ENCODE measurements around the gene ZGPAT.
"Not testable (repeated sequence)": the region's sequence is repeated elsewhere in the genome, so short reads cannot be mapped to it uniquely, and the experiment has no call there.

The ZGPAT gene

GRCh38 chr20:63667858-63668257, 40.0 kb upstream of the ZGPAT start:
- H4K20me1 ChIP-seq (ENCODE audit: insufficient read depth), result no peaks in the 10 kb centered on the region
- no peaks in the 10 kb centered on the region for H3K4me1 ChIP-seq (ENCODE audit: low read depth, poor library complexity, severe bottlenecking)
- H3K4me3 ChIP-seq (IDR thresholded peaks at IDR 0.05; ENCODE audit: insufficient read depth, low read depth, low read length), result no peak overlapping the region
- no peaks in the 10 kb centered on the region for H3K79me2 ChIP-seq (ENCODE audit: insufficient read depth, low read depth)
- no peak overlapping the region for H3K4me2 ChIP-seq
- TF ChIP-seq, protein P1, sequence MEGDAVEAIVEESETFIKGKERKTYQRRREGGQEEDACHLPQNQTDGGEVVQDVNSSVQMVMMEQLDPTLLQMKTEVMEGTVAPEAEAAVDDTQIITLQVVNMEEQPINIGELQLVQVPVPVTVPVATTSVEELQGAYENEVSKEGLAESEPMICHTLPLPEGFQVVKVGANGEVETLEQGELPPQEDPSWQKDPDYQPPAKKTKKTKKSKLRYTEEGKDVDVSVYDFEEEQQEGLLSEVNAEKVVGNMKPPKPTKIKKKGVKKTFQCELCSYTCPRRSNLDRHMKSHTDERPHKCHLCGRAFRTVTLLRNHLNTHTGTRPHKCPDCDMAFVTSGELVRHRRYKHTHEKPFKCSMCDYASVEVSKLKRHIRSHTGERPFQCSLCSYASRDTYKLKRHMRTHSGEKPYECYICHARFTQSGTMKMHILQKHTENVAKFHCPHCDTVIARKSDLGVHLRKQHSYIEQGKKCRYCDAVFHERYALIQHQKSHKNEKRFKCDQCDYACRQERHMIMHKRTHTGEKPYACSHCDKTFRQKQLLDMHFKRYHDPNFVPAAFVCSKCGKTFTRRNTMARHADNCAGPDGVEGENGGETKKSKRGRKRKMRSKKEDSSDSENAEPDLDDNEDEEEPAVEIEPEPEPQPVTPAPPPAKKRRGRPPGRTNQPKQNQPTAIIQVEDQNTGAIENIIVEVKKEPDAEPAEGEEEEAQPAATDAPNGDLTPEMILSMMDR (conservative IDR thresholded peaks at IDR 0.05; ENCODE audit: low read depth, low read length), result no peak
- no peak overlapping the region for H3K27ac ChIP-seq
- no peaks in the 10 kb centered on the region for H3K36me3 ChIP-seq (ENCODE audit: insufficient read depth)
- no peaks in the 10 kb centered on the region for H3K27me3 ChIP-seq (ENCODE audit: insufficient read depth, low read depth)
- H2AFZ ChIP-seq (ENCODE audit: low read depth), result no peak overlapping the region
- H3K9ac ChIP-seq, result no peak overlapping the region

- Histone ChIP-seq H2AFZ (ENCODE audit: low read depth) (no peak overlapping the region), H3K27ac (no peak overlapping the region), H4K20me1 (ENCODE audit: insufficient read depth) (no peaks in the 10 kb centered on the region), H3K79me2 (ENCODE audit: insufficient read depth, low read depth) (no peaks in the 10 kb centered on the region), H3K4me1 (ENCODE audit: low read depth, poor library complexity, severe bottlenecking) (no peaks in the 10 kb centered on the region), H3K4me2 (no peak overlapping the region), H3K27me3 (ENCODE audit: insufficient read depth, low read depth) (no peaks in the 10 kb centered on the region), H3K4me3 (IDR thresholded peaks at IDR 0.05; ENCODE audit: insufficient read depth, low read depth, low read length) (no peak overlapping the region), H3K36me3 (ENCODE audit: insufficient read depth) (no peaks in the 10 kb centered on the region), H3K9ac (no peak overlapping the region)
- TF ChIP-seq, protein P1 (conservative IDR thresholded peaks at IDR 0.05; ENCODE audit: low read depth, low read length), result no peak
Measured at GRCh38 chr20:63668351-63668750, 39.5 kb upstream of the ZGPAT start.

GRCh38 chr20:63671695-63672094, 36.1 kb upstream of the ZGPAT start:
- H3K36me3 ChIP-seq (ENCODE audit: insufficient read depth), result not testable (repeated sequence)

GRCh38 chr20:63672666-63673065, 35.2 kb upstream of the ZGPAT start:
- Histone ChIP-seq H3K27ac (no peak overlapping the region), H4K20me1 (ENCODE audit: insufficient read depth) (no peaks in the 10 kb centered on the region), H3K4me2 (no peak overlapping the region), H3K4me1 (ENCODE audit: low read depth, poor library complexity, severe bottlenecking) (no peaks in the 10 kb centered on the region), H3K9ac (no peak overlapping the region), H3K79me2 (ENCODE audit: insufficient read depth, low read depth) (no peaks in the 10 kb centered on the region), H2AFZ (ENCODE audit: low read depth) (no peak overlapping the region), H3K27me3 (ENCODE audit: insufficient read depth, low read depth) (no peaks in the 10 kb centered on the region), H3K4me3 (IDR thresholded peaks at IDR 0.05; ENCODE audit: insufficient read depth, low read depth, low read length) (no peak overlapping the region), H3K36me3 (ENCODE audit: insufficient read depth) (no peaks in the 10 kb centered on the region)
- TF ChIP-seq, protein P1 (conservative IDR thresholded peaks at IDR 0.05; ENCODE audit: low read depth, low read length), result no peak

More at GRCh38 chr20:63671695-63672094, 36.1 kb upstream of the ZGPAT start:
- H3K9ac ChIP-seq; H2AFZ ChIP-seq (ENCODE audit: low read depth); H3K4me1 ChIP-seq (ENCODE audit: low read depth, poor library complexity, severe bottlenecking); H4K20me1 ChIP-seq (ENCODE audit: insufficient read depth); H3K79me2 ChIP-seq (ENCODE audit: insufficient read depth, low read depth); H3K4me3 ChIP-seq (IDR thresholded peaks at IDR 0.05; ENCODE audit: insufficient read depth, low read depth, low read length); H3K27me3 ChIP-seq (ENCODE audit: insufficient read depth, low read depth); H3K4me2 ChIP-seq; H3K27ac ChIP-seq: not testable (repeated sequence)

GRCh38 chr20:63673951-63674350, 33.9 kb upstream of the ZGPAT start:
- H3K27me3 ChIP-seq (ENCODE audit: insufficient read depth, low read depth), result no peaks in the 10 kb centered on the region
- TF ChIP-seq, protein P1 (conservative IDR thresholded peaks at IDR 0.05; ENCODE audit: low read depth, low read length), result no peak
- H2AFZ ChIP-seq (ENCODE audit: low read depth), result no peak overlapping the region
- H3K9ac ChIP-seq, result no peak overlapping the region
- no peaks in the 10 kb centered on the region for H3K4me1 ChIP-seq (ENCODE audit: low read depth, poor library complexity, severe bottlenecking)
- H3K4me2 ChIP-seq, result no peak overlapping the region
- H3K79me2 ChIP-seq (ENCODE audit: insufficient read depth, low read depth), result no peaks in the 10 kb centered on the region
- H3K4me3 ChIP-seq (IDR thresholded peaks at IDR 0.05; ENCODE audit: insufficient read depth, low read depth, low read length), result no peak overlapping the region
- no peak overlapping the region for H3K27ac ChIP-seq
- no peaks in the 10 kb centered on the region for H4K20me1 ChIP-seq (ENCODE audit: insufficient read depth)
- no peaks in the 10 kb centered on the region for H3K36me3 ChIP-seq (ENCODE audit: insufficient read depth)

Measured in KMS-11 (cell line).